GM18498 (cell line): ENCODE results near the gene TNRC18.

Experiments used
- ATAC-seq: cut with Tn5 transposase; IDR thresholded peaks from one replicate; pipeline ENCODE4 v1.9.1; 2021; ENCODE audit warnings: mild to moderate bottlenecking, moderate library complexity; ENCODE audit not compliant: unreplicated experiment

TNRC18 gene

DNA sequence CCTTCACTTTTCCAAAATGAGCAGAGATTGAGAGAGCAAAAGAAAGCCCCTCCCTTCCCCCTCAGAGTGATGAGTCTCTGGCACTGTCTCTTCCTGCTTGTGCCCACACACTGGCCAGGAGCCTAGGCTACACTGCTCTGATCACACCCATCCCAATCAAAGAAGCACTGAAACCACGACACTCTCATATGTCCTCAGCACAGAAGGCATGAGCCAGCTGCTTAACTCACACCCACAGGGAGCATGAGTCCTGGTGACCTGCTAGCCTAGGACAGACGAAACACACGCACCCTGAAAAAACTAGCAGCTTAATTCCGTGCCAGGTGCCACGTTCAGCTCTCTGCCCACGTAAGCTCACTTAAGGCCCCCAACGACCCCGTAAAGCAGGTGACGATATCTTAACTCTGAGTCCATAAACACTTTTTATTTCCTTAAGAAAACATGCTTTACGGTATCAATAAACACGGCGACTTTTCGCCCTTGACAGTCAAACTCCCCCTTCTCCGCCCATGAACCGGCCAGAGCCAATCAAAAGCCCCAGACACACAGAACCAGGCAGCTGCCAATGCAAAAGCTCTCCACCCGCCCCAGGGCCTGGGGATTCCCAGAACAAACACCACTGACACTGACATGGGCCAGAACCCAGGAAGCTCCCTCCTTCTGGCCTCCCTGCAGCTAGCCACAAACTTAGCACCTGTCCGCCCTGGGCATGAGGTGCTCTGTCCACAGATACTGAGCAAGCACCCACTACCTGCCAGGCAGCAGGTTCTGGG, 69.0 kb downstream of the TNRC18 start:
- ATAC-seq, result no peak

- no peak for ATAC-seq
These were observed 71.1 kb downstream of the TNRC18 start for GRCh38 chr7:5352440-5353010.

- ATAC-seq, result no peak
These were observed 71.9 kb downstream of the TNRC18 start for GRCh38 chr7:5351507-5352265.

DNA sequence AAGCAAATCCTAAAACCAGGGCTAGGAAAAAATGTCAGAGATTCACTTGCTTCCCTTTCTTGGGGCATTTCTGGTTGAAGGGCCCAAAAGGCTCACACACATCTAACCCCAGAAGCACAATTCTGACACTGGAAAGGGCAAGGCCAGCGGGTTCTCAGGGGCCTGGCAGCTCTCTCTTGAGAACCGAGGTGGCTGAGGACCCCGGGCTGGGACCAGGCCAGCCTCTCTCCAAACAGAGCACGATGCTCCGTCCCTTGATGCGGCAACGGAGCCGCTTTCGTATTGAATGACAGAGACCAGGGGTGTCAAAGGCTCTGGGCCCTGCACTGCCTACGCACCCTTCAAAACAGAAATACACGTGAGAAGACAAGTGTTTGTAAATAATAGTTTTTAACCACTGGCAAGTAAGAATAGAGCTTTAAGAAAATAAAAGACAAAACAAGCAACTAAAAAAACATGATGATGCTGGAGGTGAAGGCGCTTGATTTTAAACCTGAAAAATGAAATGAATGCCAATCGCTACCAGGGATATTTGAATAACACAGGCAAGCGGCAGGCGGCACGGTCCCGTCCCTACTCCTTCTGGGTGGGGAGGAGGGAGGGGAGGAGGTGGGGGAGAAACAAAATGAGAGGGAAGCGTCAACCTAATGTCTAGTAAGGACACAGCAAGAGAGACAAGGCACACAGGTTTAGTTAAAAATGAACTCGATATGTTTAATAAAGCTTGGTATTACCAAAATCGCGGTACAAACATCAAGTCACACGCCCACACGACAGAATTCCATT, 72.8 kb downstream of the TNRC18 start:
- no peak for ATAC-seq

- ATAC-seq, result no peak
These were observed 73.5 kb downstream of the TNRC18 start for GRCh38 chr7:5350174-5350463.

DNA sequence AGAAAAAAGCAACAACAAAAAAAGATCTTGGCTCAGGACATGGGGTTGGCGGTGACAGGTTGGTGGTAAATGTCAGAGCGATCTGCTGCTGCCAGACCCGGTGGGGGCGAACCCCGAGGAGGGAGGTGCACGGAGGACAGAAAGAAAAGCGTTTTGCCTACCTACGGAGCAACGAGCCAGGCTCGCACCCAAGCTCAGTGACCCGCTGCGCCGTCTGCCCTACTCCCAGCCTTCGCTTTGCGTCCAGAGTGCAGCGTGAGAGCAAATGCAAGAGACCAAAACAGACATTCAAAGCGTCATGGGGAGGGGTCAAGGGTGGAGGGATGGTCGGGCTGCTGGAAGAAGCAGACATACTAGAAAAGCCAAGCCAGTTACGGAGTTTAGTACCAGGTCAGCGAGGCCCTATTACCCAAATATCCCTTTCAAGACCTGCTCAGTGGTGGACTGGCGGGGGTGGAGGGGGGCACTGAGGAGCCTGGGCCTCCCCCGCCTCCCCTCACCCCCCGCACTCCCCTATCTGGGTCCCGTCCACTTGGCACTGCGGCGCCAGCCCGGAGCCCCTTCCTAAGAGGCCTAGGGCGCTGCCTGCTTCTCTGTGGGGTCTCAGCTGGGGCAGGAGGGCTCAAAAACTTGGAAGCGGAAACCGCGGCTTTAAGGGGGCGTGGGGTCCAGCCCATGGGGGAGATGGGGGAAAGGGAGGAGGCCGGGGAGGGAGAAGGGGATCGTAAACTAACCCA, 74.0 kb downstream of the TNRC18 start:
- ATAC-seq, result no peak

- no peak for ATAC-seq
These were observed 74.6 kb downstream of the TNRC18 start for GRCh38 chr7:5349005-5349380.

GRCh38 chr7:5348134-5349004, 75.3 kb downstream of the TNRC18 start:
- ATAC-seq, result no peak

GRCh38 chr7:5345671-5346070, 78.0 kb downstream of the TNRC18 start:
- no peak for ATAC-seq

GRCh38 chr7:5345171-5345570, 78.5 kb downstream of the TNRC18 start:
- no peak for ATAC-seq

GRCh38 chr7:5344342-5344741, 79.3 kb downstream of the TNRC18 start:
- no peak for ATAC-seq

- ATAC-seq, result no peak
These were observed 79.8 kb downstream of the TNRC18 start for GRCh38 chr7:5343884-5344283.

- ATAC-seq, result no peak
These were observed 81.0 kb downstream of the TNRC18 start for GRCh38 chr7:5342631-5343030.

DNA sequence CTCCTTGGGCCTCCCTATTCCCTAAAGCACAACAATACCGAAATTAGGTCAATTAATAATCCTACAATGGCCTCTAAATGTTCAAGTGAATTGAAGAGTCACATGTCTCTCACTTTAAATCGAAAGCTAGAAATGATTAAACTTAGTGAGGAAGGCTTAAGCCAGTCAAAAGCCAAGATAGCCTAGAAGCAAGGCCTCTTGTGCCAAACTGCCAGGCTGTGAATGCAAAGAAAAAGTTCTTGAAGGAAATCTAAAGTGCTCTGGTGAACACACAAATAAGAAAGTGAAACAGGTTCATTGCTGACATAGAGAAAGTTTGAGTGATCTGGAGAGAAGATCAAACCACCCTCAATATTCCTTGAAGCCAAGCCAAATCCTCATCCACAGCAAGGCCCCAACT, 83.7 kb downstream of the TNRC18 start:
- ATAC-seq, result no peak

DNA sequence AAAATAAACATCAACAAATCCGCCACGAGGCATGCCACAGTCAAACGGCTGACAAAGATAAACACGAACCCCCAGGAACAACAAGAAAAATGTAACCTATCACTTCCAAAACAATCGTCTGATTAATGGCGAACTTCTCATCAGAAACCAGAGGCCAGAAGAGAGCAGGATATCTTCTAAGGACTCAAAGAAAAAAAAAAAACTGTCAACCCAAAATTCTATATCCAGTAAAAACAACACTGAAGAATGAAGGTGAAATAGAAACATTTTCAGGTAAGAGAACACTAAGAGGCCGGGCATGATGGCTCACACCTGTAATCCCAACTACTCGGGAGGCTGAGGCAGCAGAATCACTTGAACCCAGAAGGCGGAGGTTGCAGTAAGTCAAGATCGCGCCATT, 86.6 kb downstream of the TNRC18 start:
- no peak for ATAC-seq

DNA sequence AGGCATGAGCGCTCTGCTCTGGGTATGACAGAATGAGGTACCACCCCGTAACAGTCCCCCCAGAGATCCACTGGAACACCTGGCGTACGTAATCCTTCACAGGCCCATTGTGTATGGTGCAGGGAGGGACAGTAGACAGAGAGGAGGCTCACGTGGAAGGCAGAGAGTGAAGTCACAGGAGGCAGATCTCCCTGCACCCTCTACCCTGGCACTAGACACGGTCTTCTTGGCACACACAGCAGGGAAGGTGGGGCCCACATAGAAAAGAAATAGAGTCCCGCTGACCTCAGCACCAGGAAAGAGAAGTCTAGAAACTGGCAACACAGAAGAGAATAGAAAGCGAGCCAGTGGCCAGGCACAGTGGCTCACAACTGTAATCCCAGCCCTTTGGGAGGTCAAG, 89.0 kb downstream of the TNRC18 start:
- ATAC-seq, result no peak

DNA sequence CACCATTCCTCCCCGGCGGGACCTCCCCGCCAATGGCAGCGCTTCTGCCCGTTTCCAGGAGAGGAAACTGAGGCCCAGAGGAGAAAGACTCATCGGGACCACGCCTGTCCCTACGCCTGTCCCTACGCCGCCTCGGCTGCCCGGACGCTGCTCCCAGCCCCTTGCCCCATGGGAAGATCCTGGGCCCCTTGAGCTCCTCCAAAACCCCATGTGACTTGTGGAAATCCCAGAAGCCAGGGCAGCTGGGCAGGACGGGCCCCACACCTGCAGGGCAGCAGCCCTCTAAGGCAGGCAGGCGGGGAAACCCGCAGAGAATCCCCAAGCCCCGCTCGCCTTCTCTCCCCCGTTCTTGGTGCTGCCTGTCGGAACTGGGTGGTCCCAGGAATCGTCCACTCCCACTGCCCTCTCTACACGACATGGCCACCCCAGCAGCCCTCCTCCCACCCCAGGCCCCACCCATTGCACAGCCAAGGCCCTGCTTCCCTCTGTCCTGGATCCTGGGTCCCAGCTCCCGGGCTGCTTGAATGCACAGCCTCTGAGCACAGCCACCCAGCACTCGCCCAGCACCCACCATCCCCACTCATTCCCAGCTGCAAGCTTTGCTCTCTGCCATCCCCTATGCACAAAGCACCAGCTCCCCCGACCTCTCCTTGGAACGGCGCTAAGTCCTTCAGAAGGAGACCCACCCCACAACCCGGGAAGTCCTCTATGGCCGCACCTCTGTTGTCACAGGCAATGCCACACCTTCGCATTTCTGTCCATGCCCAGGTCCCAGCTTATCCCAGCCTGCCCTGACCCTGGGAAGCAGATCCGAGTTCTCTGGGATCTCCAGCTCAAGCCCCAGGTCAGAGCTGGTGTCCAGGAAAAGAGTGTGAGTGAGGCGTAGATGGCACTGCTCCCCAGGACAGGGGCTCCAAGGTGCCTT, 90.3 kb downstream of the TNRC18 start:
- no peak for ATAC-seq

DNA sequence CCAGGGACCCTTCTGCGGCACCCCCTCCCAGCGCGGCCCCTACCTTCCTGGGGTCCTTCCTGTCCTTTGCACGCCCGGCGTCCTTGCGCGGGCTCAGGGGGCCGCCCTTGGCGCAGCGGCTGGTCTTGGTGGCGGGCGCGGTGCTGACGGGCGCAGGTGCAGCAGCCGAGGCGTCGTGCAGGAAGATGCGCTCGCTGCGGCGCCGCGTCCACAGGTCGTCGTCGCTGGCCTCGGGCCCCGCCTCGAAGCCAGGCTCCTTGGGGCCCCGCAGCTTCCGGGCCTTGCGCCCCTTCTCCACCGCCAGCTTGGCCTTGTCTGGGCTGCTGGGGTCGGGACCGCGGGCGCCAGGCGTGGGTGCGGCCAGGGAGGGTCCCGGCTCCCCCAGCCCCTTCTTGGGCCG, 91.1 kb downstream of the TNRC18 start:
- ATAC-seq, result no peak

DNA sequence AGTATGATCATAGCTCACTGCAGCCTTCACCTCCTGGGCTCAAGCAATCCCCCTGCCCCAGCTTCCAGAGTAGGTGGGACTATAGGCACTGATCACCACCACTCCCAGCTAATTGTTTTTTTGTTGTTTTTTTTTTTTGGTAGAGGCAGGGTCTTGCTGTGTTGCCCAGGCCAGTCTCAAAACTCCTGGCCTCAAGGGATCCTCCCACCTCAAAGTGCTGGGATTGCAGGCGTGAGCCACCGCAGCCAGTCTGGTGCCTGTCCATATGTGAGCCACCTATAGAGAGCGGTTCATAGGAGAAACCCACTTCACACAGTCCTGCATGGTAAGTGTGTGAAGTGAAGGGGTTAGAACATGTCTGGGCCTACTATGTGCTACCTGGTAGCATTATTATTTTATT, 93.3 kb downstream of the TNRC18 start:
- ATAC-seq, result no peak
